ENCODE data around the gene FDX1.

FDX1 gene

DNA sequence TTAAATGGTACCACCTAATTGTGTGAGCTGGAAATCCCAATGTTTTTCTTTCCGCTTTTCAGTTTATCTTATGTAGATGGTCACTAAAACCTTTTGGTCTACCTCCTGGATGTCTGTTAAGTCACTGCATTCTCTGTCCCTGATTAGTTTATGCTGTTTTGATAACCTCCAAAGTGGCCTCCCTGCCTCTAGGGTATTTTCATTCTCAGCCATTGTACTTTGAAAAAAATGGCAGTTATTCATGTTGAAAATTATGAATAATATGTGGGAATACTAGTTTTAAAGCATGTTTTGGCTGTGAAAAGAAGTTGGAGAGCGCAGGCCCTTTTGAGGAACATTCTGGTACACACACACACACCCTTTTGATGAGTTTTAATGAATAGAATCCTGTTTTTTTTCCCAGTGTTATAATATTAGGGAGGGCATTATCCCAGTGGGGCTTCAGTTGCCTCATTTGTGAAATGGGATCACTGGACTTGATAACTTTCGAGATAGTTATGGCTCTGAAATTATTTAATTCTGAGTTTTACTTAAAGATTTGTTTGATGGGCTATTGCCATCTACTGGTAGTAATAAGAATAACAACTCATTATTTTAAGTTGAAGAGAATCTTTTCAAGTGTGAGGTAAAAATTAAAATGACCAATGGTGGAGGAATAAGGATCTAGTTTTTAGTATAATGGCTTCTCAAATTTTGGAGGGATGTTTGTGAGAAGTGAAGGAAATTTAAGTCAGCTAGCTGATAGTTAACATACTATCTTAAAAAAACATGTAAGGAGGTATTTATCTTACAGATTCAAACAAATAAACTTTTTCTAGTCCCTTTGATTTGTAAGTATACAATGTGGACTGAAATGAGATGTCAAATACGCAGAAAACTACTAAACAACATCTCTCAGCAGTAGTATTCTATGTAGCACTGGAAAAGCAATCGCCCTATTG lies 3.9 kb downstream of the FDX1 start:
- H3K4me1 ChIP-seq (ENCODE audit: control insufficient read depth in 2 of 2, insufficient read depth in 1 of 2, low read depth in 1 of 2, low read length in 2 of 2) = peaks cover 6 to 10% of the 10 kb centered on the region in 2 donors
- H3K9ac ChIP-seq (ENCODE audit: low read depth, low read length, poor library complexity) = no peak overlapping the region
- no peak overlapping the region for H4K8ac ChIP-seq (ENCODE audit: low read depth, low read length)
- no peaks in the 10 kb centered on the region for H3K27me3 ChIP-seq (ENCODE audit: control insufficient read depth in 3 of 3, insufficient read depth in 3 of 3, low read depth in 1 of 3, low read length in 3 of 3)
- no peak overlapping the region for H2BK12ac ChIP-seq (ENCODE audit: low read length)
- H2BK120ac ChIP-seq (ENCODE audit: low read depth, low read length) = no peak overlapping the region
- no peak for DNase-seq (ENCODE audit: low spot score)
- no peak overlapping the region for H3K23ac ChIP-seq (ENCODE audit: low read depth, low read length, poor library complexity)
- no peak overlapping the region for H2AFZ ChIP-seq (ENCODE audit: low read length)
- H3K4me2 ChIP-seq (ENCODE audit: insufficient read depth, low read length, poor library complexity, severe bottlenecking) = no peak overlapping the region
- no peak overlapping the region for H4K91ac ChIP-seq (ENCODE audit: low read depth, low read length, poor library complexity)
- no peak overlapping the region for H3K18ac ChIP-seq (ENCODE audit: low read length)
- H3K27ac ChIP-seq (replicated peaks; ENCODE audit: low read length) = no peak overlapping the region
- peaks cover 0 to 25% of the 10 kb centered on the region in 2 donors for H3K36me3 ChIP-seq (replicated peaks in 1 of 2; ENCODE audit: control insufficient read depth in 2 of 2, insufficient read depth in 2 of 2, low read length in 2 of 2)
- H3K14ac ChIP-seq (ENCODE audit: low read length) = no peak overlapping the region
- no peak overlapping the region for H2BK5ac ChIP-seq (ENCODE audit: low read length)
- no peak overlapping the region for H2BK15ac ChIP-seq (ENCODE audit: low read length)
- H3K9me3 ChIP-seq (replicated peaks in 1 of 2; ENCODE audit: control insufficient read depth in 2 of 2, insufficient read depth in 1 of 2, low read depth in 1 of 2, low read length in 2 of 2) = peaks cover 0 to 2% of the 10 kb centered on the region in 2 donors
- no CpG with 5 or more reads among the region's 5 CpGs for WGBS, 2 donors (ENCODE audit: extremely low coverage in 2 of 2, insufficient read length in 2 of 2, insufficient replicate concordance in 1 of 2)
- H3K79me1 ChIP-seq (ENCODE audit: low read depth, low read length) = peaks cover 11% of the 10 kb centered on the region
- H3K4me3 ChIP-seq (ENCODE audit: low read length in 2 of 2) = no peak overlapping the region
- H2AK5ac ChIP-seq (ENCODE audit: low read depth, low read length) = no peak overlapping the region
- H3K4ac ChIP-seq (ENCODE audit: low read length) = no peak overlapping the region

DNA sequence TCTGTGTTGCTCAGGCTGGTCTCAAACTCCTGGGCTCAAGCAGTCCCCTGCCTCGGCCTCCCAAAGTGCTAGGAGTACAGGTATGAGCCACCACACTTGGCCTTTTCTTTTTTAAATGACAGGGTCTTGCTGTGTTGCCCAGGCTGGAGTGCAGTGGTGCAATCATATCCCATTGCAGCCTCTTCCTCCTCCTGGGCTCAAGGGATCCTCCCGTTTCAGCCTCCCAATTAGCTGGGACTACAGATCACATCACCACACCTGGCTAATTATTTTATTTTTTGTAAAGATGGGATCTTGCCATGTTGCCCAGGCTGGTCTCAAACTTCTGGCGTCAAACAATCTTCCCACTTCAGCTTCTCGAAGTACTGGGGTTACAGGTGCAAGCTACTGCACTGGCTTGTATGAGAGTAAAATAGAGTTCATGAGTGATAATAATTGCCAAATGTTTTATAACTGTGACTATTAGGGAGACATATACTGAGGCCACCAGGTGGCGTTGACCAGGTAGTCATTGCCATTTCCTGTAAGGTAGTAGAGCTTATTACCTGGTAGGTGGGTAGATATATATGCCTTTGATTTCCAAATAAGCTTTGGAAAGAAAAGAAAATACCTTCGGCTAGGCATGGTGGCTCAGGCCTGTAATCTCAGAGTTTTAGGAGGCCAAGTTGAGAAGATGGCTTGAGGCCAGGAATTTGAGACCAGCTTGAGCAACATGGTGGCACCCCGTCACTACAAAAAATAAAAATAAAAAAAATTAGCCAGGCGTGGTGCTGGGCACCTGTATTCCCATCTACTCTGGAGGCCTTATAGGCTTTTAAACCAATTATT lies 5.4 kb downstream of the FDX1 start:
- Histone ChIP-seq H3K4me2 (ENCODE audit: insufficient read depth, low read length, poor library complexity, severe bottlenecking) (no peak overlapping the region), H3K23ac (ENCODE audit: low read depth, low read length, poor library complexity) (no peak overlapping the region), H3K9ac (ENCODE audit: low read depth, low read length, poor library complexity) (no peak overlapping the region), H2BK15ac (ENCODE audit: low read length) (no peak overlapping the region), H2AFZ (ENCODE audit: low read length) (no peak overlapping the region), H3K14ac (ENCODE audit: low read length) (no peak overlapping the region), H3K4ac (ENCODE audit: low read length) (no peak overlapping the region), H3K4me1 (ENCODE audit: control insufficient read depth in 2 of 2, insufficient read depth in 1 of 2, low read depth in 1 of 2, low read length in 2 of 2) (peaks cover 6 to 10% of the 10 kb centered on the region in 2 donors), H4K91ac (ENCODE audit: low read depth, low read length, poor library complexity) (no peak overlapping the region), H3K27me3 (ENCODE audit: control insufficient read depth in 3 of 3, insufficient read depth in 3 of 3, low read depth in 1 of 3, low read length in 3 of 3) (no peaks in the 10 kb centered on the region), H2BK12ac (ENCODE audit: low read length) (no peak overlapping the region), H2BK5ac (ENCODE audit: low read length) (no peak overlapping the region), H3K36me3 (replicated peaks in 1 of 2; ENCODE audit: control insufficient read depth in 2 of 2, insufficient read depth in 2 of 2, low read length in 2 of 2) (peaks cover 0 to 32% of the 10 kb centered on the region in 2 donors), H3K4me3 (ENCODE audit: low read length in 2 of 2) (no peak overlapping the region), H4K8ac (ENCODE audit: low read depth, low read length) (no peak overlapping the region), H3K79me1 (ENCODE audit: low read depth, low read length) (peaks cover 10% of the 10 kb centered on the region), H2AK5ac (ENCODE audit: low read depth, low read length) (no peak overlapping the region), H3K9me3 (replicated peaks in 1 of 2; ENCODE audit: control insufficient read depth in 2 of 2, insufficient read depth in 1 of 2, low read depth in 1 of 2, low read length in 2 of 2) (peaks cover 0 to 12% of the 10 kb centered on the region in 2 donors), H2BK120ac (ENCODE audit: low read depth, low read length) (no peak overlapping the region), H3K18ac (ENCODE audit: low read length) (no peak overlapping the region), H3K27ac (replicated peaks; ENCODE audit: low read length) (no peak overlapping the region)
- no peak for DNase-seq (ENCODE audit: low spot score)
- whole genome bisulfite sequencing, 2 donors (ENCODE audit: extremely low coverage in 2 of 2, insufficient read length in 2 of 2, insufficient replicate concordance in 1 of 2) = no CpG with 5 or more reads among the region's 8 CpGs

DNA sequence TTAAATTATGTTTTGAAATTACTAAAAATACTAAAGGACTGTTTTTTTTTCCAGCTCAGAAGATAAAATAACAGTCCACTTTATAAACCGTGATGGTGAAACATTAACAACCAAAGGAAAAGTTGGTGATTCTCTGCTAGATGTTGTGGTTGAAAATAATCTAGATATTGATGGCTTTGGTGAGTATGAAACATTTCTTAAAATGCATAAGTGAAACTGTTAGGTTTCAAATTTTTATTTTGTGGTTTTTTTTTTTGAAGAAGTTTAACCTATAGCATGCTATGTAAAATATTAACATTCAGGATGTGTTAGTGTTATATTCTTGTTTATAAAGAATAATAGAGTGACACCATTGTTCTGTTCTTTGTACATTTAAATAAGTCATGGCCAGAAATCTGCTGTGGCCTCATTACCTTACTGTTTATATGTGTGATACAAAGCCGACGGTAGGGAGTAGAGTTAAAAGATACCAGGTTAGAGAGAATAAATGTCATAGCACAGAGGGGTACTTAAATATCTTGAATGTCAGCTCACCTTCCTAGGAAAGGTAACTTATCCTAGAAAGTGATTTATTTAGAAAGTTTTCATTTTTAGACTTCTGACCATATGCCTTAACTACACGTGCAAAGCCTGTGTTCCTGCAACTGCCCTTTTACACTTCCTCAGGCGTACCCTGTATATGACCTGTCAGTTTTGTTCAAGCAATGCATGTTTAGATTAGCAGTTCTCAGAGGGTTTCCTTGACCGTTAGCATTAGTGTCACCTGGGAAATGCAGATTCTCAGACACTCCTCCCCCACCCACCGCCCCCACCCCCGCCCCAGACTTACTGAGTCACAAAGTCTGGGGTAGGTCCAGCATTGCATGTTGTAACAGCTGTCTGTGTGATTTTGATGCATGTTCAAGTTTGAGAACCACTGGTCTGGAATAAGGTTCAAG lies 6.3 kb downstream of the FDX1 start:
- Histone ChIP-seq H2BK12ac (ENCODE audit: low read length) (no peak overlapping the region), H3K4ac (ENCODE audit: low read length) (no peak overlapping the region), H3K4me1 (ENCODE audit: control insufficient read depth in 2 of 2, insufficient read depth in 1 of 2, low read depth in 1 of 2, low read length in 2 of 2) (peaks cover 2 to 10% of the 10 kb centered on the region in 2 donors), H4K8ac (ENCODE audit: low read depth, low read length) (no peak overlapping the region), H2BK15ac (ENCODE audit: low read length) (no peak overlapping the region), H3K18ac (ENCODE audit: low read length) (no peak overlapping the region), H3K27ac (replicated peaks; ENCODE audit: low read length) (no peak overlapping the region), H3K4me3 (ENCODE audit: low read length in 2 of 2) (no peak overlapping the region), H3K36me3 (replicated peaks in 1 of 2; ENCODE audit: control insufficient read depth in 2 of 2, insufficient read depth in 2 of 2, low read length in 2 of 2) (peaks cover 0 to 41% of the 10 kb centered on the region in 2 donors), H2BK5ac (ENCODE audit: low read length) (no peak overlapping the region), H3K27me3 (ENCODE audit: control insufficient read depth in 3 of 3, insufficient read depth in 3 of 3, low read depth in 1 of 3, low read length in 3 of 3) (no peaks in the 10 kb centered on the region), H3K9me3 (replicated peaks in 1 of 2; ENCODE audit: control insufficient read depth in 2 of 2, insufficient read depth in 1 of 2, low read depth in 1 of 2, low read length in 2 of 2) (peaks cover 0 to 21% of the 10 kb centered on the region in 2 donors), H2AK5ac (ENCODE audit: low read depth, low read length) (no peak overlapping the region), H3K4me2 (ENCODE audit: insufficient read depth, low read length, poor library complexity, severe bottlenecking) (no peak overlapping the region), H2BK120ac (ENCODE audit: low read depth, low read length) (no peak overlapping the region), H3K23ac (ENCODE audit: low read depth, low read length, poor library complexity) (no peak overlapping the region), H3K79me1 (ENCODE audit: low read depth, low read length) (peaks cover 6% of the 10 kb centered on the region), H2AFZ (ENCODE audit: low read length) (no peak overlapping the region), H3K14ac (ENCODE audit: low read length) (no peak overlapping the region), H4K91ac (ENCODE audit: low read depth, low read length, poor library complexity) (no peak overlapping the region), H3K9ac (ENCODE audit: low read depth, low read length, poor library complexity) (no peak overlapping the region)
- no peak for DNase-seq (ENCODE audit: low spot score)
- no CpG with 5 or more reads among the region's 8 CpGs for WGBS, 2 donors (ENCODE audit: extremely low coverage in 2 of 2, insufficient read length in 2 of 2, insufficient replicate concordance in 1 of 2)

Measured in neuronal stem cell (in vitro differentiated cells).